Natural killer cell treated with Interleukin-12 subunit alpha and Interleukin-12 subunit beta and Interleukin-15 and Interleukin-18, amount 100 ng/mL, for 72 hours (primary cell): ENCODE data around the gene RESF1. TPM values are rescaled to one million over a fixed set of nuclear protein-coding genes. Genes with fewer than 3 reads are reported as not detected.

Experiments used
- ATAC-seq, 2 donors: fragments of 150-1000 bp; cut with Tn5 transposase in 1 of 2; sonication (Bioruptor Pico), chemical (Tn5 transposase) in 1 of 2; 2 replicates each; pipeline ENCODE4 v1.10.0; 2021
- DNase-seq: peaks from one replicate; pipeline ENCODE4 v3.0.0; 2022; ENCODE audit warnings: low spot score
- H3K27ac Mint-ChIP-seq, 2 donors: 1 replicate in 1 of 2; 2 replicates in 1 of 2; pipeline ENCODE4 v1.8.0; 2022; ENCODE audit warnings: mixed read lengths in 2 of 2, mild to moderate bottlenecking in 1 of 2, moderate library complexity in 1 of 2
- H3K27me3 Mint-ChIP-seq, 2 donors: 1 replicate in 1 of 2; 2 replicates in 1 of 2; pipeline ENCODE4 v1.8.0; 2022; ENCODE audit warnings: mixed read lengths in 2 of 2
- H3K36me3 Mint-ChIP-seq: one replicate; pipeline ENCODE4 v1.8.0; 2022; ENCODE audit warnings: mixed read lengths
- H3K4me1 Mint-ChIP-seq, 2 donors: 1 replicate in 1 of 2; 2 replicates in 1 of 2; pipeline ENCODE4 v1.8.0; 2022; ENCODE audit warnings: low read depth in 2 of 2, mixed read lengths in 2 of 2, mild to moderate bottlenecking in 1 of 2
- H3K4me3 Mint-ChIP-seq: one replicate; pipeline ENCODE4 v1.8.0; 2022; ENCODE audit warnings: mixed read lengths
- H3K9me3 Mint-ChIP-seq: 2 replicates; pipeline ENCODE4 v1.8.0; 2022; ENCODE audit warnings: mixed read lengths
- total RNA-seq, 2 donors: library from RNA; stranded (reverse); gene quantifications; one replicate each; pipeline ENCODE4 v1.2.3, GENCODE V29; 2022

RESF1 gene
- total RNA-seq, 2 donors from 2014 or later: 71.7 to 107 TPM

GRCh38 chr12:31950088-31950487 lies 9.1 kb upstream of the RESF1 start:
- ATAC-seq (no peak), DNase-seq (no peak)
- Mint-ChIP-seq H3K4me3 (no peak overlapping the region), H3K36me3 (peaks cover 20% of the 10 kb centered on the region), H3K27ac (no peak overlapping the region), H3K27me3 (no peaks in the 10 kb centered on the region), H3K9me3 (peaks cover 7% of the 10 kb centered on the region), H3K4me1 (peaks cover 29 to 30% of the 10 kb centered on the region in 2 donors)

GRCh38 chr12:31950492-31950891 lies 8.7 kb upstream of the RESF1 start:
- H3K36me3 Mint-ChIP-seq: peaks cover 22% of the 10 kb centered on the region
- no peaks in the 10 kb centered on the region for H3K27me3 Mint-ChIP-seq
- no peak overlapping the region for H3K4me3 Mint-ChIP-seq
- DNase-seq (no peak), ATAC-seq (no peak)
- peak overlapping the region in 1 of 2 donors; percentile 47 for H3K27ac Mint-ChIP-seq
- peaks cover 10% of the 10 kb centered on the region for H3K9me3 Mint-ChIP-seq
- H3K4me1 Mint-ChIP-seq: peaks cover 33 to 34% of the 10 kb centered on the region in 2 donors

GRCh38 chr12:31951008-31951407 lies 8.2 kb upstream of the RESF1 start:
- H3K4me1 Mint-ChIP-seq: peaks cover 36 to 37% of the 10 kb centered on the region in 2 donors
- no peak overlapping the region for H3K4me3 Mint-ChIP-seq
- peak overlapping the region in 1 of 2 donors; percentile 47 for H3K27ac Mint-ChIP-seq
- H3K9me3 Mint-ChIP-seq: peaks cover 11% of the 10 kb centered on the region
- H3K27me3 Mint-ChIP-seq: no peaks in the 10 kb centered on the region
- peaks cover 24% of the 10 kb centered on the region for H3K36me3 Mint-ChIP-seq
- DNase-seq: no peak
- ATAC-seq: no peak

GRCh38 chr12:31951939-31952338 lies 7.3 kb upstream of the RESF1 start:
- DNase-seq (no peak), ATAC-seq (no peak)
- Mint-ChIP-seq H3K4me3 (no peak overlapping the region), H3K27ac (no peak overlapping the region), H3K36me3 (peaks cover 24% of the 10 kb centered on the region), H3K9me3 (peaks cover 11% of the 10 kb centered on the region), H3K4me1 (peaks cover 41 to 43% of the 10 kb centered on the region in 2 donors), H3K27me3 (no peaks in the 10 kb centered on the region)

GRCh38 chr12:31952418-31952817 lies 6.8 kb upstream of the RESF1 start:
- ATAC-seq (no peak), DNase-seq (no peak)
- H3K9me3 Mint-ChIP-seq: peaks cover 11% of the 10 kb centered on the region
- peaks cover 20% of the 10 kb centered on the region for H3K36me3 Mint-ChIP-seq
- no peaks in the 10 kb centered on the region for H3K27me3 Mint-ChIP-seq
- no peak overlapping the region for H3K4me3 Mint-ChIP-seq
- peaks cover 44 to 48% of the 10 kb centered on the region in 2 donors for H3K4me1 Mint-ChIP-seq
- no peak overlapping the region for H3K27ac Mint-ChIP-seq

GRCh38 chr12:31954925-31955858 lies 4.0 kb upstream of the RESF1 start:
- peaks cover 11% of the 10 kb centered on the region for H3K36me3 Mint-ChIP-seq
- ATAC-seq (no peak), DNase-seq (no peak)

GRCh38 chr12:31958569-31959160 lies 550 bp upstream of the RESF1 start:
- peaks cover 16% of the 10 kb centered on the region for H3K36me3 Mint-ChIP-seq
- peak overlapping the region; percentile 93 to 95 for H3K27ac Mint-ChIP-seq

More at GRCh38 chr12:31954925-31955858, 4.0 kb upstream of the RESF1 start:
- H3K9me3 Mint-ChIP-seq: peaks cover 4% of the 10 kb centered on the region
- H3K4me1 Mint-ChIP-seq: peaks cover 54 to 63% of the 10 kb centered on the region in 2 donors
- peak overlapping the region; percentile 34 for H3K4me3 Mint-ChIP-seq
- no peaks in the 10 kb centered on the region for H3K27me3 Mint-ChIP-seq
- peak overlapping the region; percentile 65 to 71 for H3K27ac Mint-ChIP-seq

GRCh38 chr12:31959701-31960391 lies 631 bp downstream of the RESF1 start:
- H3K27me3 Mint-ChIP-seq: no peaks in the 10 kb centered on the region
- peak overlapping the region; percentile 93 to 96 for H3K27ac Mint-ChIP-seq
- DNase-seq (no peak), ATAC-seq (peak; percentile 77 to 79)
- H3K4me3 Mint-ChIP-seq: peak overlapping the region; percentile 96
- peaks cover 8% of the 10 kb centered on the region for H3K9me3 Mint-ChIP-seq
- peaks cover 28% of the 10 kb centered on the region for H3K36me3 Mint-ChIP-seq
- peaks cover 70 to 76% of the 10 kb centered on the region in 2 donors for H3K4me1 Mint-ChIP-seq

More at GRCh38 chr12:31958569-31959160, 550 bp upstream of the RESF1 start:
- no peaks in the 10 kb centered on the region for H3K27me3 Mint-ChIP-seq
- no peak for DNase-seq
- peak overlapping the region; percentile 98 for H3K4me3 Mint-ChIP-seq
- ATAC-seq: no peak
- H3K4me1 Mint-ChIP-seq: peaks cover 63 to 69% of the 10 kb centered on the region in 2 donors
- H3K9me3 Mint-ChIP-seq: peaks cover 4% of the 10 kb centered on the region

GRCh38 chr12:31961137-31961536 lies 1.9 kb downstream of the RESF1 start:
- H3K4me1 Mint-ChIP-seq: peaks cover 69 to 75% of the 10 kb centered on the region in 2 donors

GRCh38 chr12:31962076-31962475 lies 2.9 kb downstream of the RESF1 start:
- Mint-ChIP-seq H3K36me3 (peaks cover 39% of the 10 kb centered on the region), H3K4me3 (peak overlapping the region; percentile 96), H3K27me3 (no peaks in the 10 kb centered on the region), H3K9me3 (peaks cover 5% of the 10 kb centered on the region), H3K27ac (peak overlapping the region; percentile 93 to 96), H3K4me1 (peaks cover 74 to 78% of the 10 kb centered on the region in 2 donors)
- no peak for DNase-seq
- no peak for ATAC-seq

More at GRCh38 chr12:31961137-31961536, 1.9 kb downstream of the RESF1 start:
- H3K27me3 Mint-ChIP-seq: no peaks in the 10 kb centered on the region
- H3K4me3 Mint-ChIP-seq: peak overlapping the region; percentile 96
- DNase-seq (no peak), ATAC-seq (no peak)
- peaks cover 5% of the 10 kb centered on the region for H3K9me3 Mint-ChIP-seq
- H3K36me3 Mint-ChIP-seq: peaks cover 33% of the 10 kb centered on the region
- peak overlapping the region; percentile 93 to 96 for H3K27ac Mint-ChIP-seq

GRCh38 chr12:31964280-31964679 lies 5.1 kb downstream of the RESF1 start:
- Mint-ChIP-seq H3K9me3 (peaks cover 5% of the 10 kb centered on the region), H3K36me3 (peaks cover 39% of the 10 kb centered on the region), H3K4me3 (peak overlapping the region; percentile 68), H3K4me1 (peaks cover 71 to 72% of the 10 kb centered on the region in 2 donors), H3K27ac (peak overlapping the region; percentile 93 to 96), H3K27me3 (no peaks in the 10 kb centered on the region)
- no peak for DNase-seq
- ATAC-seq: no peak

- H3K4me3 Mint-ChIP-seq: peak overlapping the region; percentile 68
- ATAC-seq (peak in 1 of 2 donors; percentile 41), DNase-seq (no peak)
Measured at GRCh38 chr12:31965090-31965489, 5.9 kb downstream of the RESF1 start.

GRCh38 chr12:31966558-31967205 lies 7.5 kb downstream of the RESF1 start:
- Mint-ChIP-seq H3K36me3 (peaks cover 48% of the 10 kb centered on the region), H3K9me3 (peaks cover 5% of the 10 kb centered on the region), H3K4me1 (peaks cover 68 to 70% of the 10 kb centered on the region in 2 donors), H3K27ac (peak overlapping the region; percentile 93 to 96), H3K4me3 (peak overlapping the region; percentile 68), H3K27me3 (no peaks in the 10 kb centered on the region)
- ATAC-seq (peak; percentile 55 to 63), DNase-seq (no peak)

More at GRCh38 chr12:31965090-31965489, 5.9 kb downstream of the RESF1 start:
- H3K27me3 Mint-ChIP-seq: no peaks in the 10 kb centered on the region
- peaks cover 5% of the 10 kb centered on the region for H3K9me3 Mint-ChIP-seq
- peaks cover 74% of the 10 kb centered on the region in 2 donors for H3K4me1 Mint-ChIP-seq
- H3K27ac Mint-ChIP-seq: peak overlapping the region; percentile 93 to 96
- H3K36me3 Mint-ChIP-seq: peaks cover 40% of the 10 kb centered on the region
